Stimulated activated CD4-positive, alpha-beta T cell treated with anti-CD3 and anti-CD28 coated beads, Interleukin-12 subunit alpha, Interleukin-12 subunit beta, amount 100 ng/mL, for 48 hours (primary cell): ENCODE measurements around the gene EVI5.
"Not testable (repeated sequence)": the region's sequence is repeated elsewhere in the genome, so short reads cannot be mapped to it uniquely, and the experiment has no call there.

ENCODE experiments used
- DNase-seq, 3 donors: peaks; one replicate each; pipeline ENCODE4 v3.0.0-alpha.2; 2020; ENCODE audit warnings: low read depth in 2 of 3, low spot score in 1 of 3

Gene EVI5

GRCh38 chr1:92583821-92584760, 200.8 kb downstream of the EVI5 start:
- no peak for DNase-seq

- no peak for DNase-seq
These were observed 207.5 kb downstream of the EVI5 start for GRCh38 chr1:92577261-92577895.

GRCh38 chr1:92575123-92575522, 209.8 kb downstream of the EVI5 start:
- no peak for DNase-seq

- DNase-seq, result no peak
These were observed 212.4 kb downstream of the EVI5 start for GRCh38 chr1:92572520-92572919.

- DNase-seq, result no peak
These were observed 213.3 kb downstream of the EVI5 start for GRCh38 chr1:92571578-92571977.

- no peak for DNase-seq
These were observed 217.6 kb downstream of the EVI5 start for GRCh38 chr1:92567211-92567868.

GRCh38 chr1:92563457-92564216, 221.3 kb downstream of the EVI5 start:
- DNase-seq, result no peak

- no peak for DNase-seq
These were observed 228.6 kb downstream of the EVI5 start for GRCh38 chr1:92556350-92556749.

- DNase-seq, result no peak
These were observed 230.7 kb downstream of the EVI5 start for GRCh38 chr1:92554216-92554615.

- no peak for DNase-seq
These were observed 233.0 kb downstream of the EVI5 start for GRCh38 chr1:92551916-92552315.

- no peak for DNase-seq
These were observed 240.1 kb downstream of the EVI5 start for GRCh38 chr1:92544756-92545165.

GRCh38 chr1:92543131-92544055, 241.5 kb downstream of the EVI5 start:
- no peak for DNase-seq

GRCh38 chr1:92538413-92539061, 246.4 kb downstream of the EVI5 start:
- DNase-seq, result peak in 2 of 3 donors; percentile 18 to 45

- DNase-seq, result peak in 1 of 3 donors; percentile 28
These were observed 246.9 kb downstream of the EVI5 start for GRCh38 chr1:92538048-92538412.

GRCh38 chr1:92536980-92537884, 247.7 kb downstream of the EVI5 start:
- DNase-seq, result peak in 1 of 3 donors; percentile 39

- DNase-seq, result no peak
These were observed 248.5 kb downstream of the EVI5 start for GRCh38 chr1:92536211-92536979.

- not testable (repeated sequence) for DNase-seq
These were observed 252.5 kb downstream of the EVI5 start for GRCh38 chr1:92532371-92532770.

GRCh38 chr1:92531939-92532338, 253.0 kb downstream of the EVI5 start:
- DNase-seq, result not testable (repeated sequence)
